ENCODE results near the gene PTPRM.

Gene PTPRM

DNA sequence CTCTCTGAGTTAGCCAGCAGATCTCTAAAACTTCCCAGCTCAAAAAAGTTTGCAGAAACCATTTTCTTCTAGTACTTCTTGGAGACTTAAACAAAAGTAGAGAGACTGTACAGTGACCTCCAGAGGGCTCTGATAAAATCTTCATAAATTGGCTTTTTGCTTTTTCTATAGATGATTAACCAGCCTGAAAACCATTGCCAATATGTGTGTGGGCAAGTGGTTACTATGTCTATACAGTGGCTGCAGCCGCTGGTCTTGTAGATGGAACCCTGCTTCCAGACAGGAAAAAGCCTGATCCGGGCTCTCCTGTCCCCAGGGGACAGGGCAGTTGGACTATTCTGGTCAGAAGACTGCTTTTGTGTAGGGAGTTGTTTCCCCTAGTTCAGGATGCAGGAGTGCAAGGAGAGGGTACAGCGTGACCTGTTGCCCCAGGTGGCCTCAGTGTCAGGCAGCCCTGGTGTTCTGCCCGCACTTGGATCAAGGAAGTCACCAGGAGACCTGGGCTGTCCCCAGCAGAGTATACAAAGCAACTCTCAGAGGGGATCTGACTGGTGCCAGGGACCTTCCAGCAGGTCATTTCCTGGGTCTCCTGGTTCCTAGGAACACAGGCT lies 7.3 kb upstream of the PTPRM start:
- TF ChIP-seq ZNF565 (CRISPR knock-in tag; conservative IDR thresholded peaks at IDR 0.05; ENCODE audit: low read depth) (no peak), ISL1 (CRISPR knock-in tag; IDR thresholded peaks at IDR 0.05) (no peak), GLIS3 (CRISPR knock-in tag; IDR thresholded peaks at IDR 0.05) (no peak), PPARA (CRISPR knock-in tag; IDR thresholded peaks at IDR 0.05; ENCODE audit: borderline replicate concordance) (no peak), TSHZ2 (CRISPR knock-in tag; IDR thresholded peaks at IDR 0.05) (no peak), TCF4 (CRISPR knock-in tag; IDR thresholded peaks at IDR 0.05; ENCODE audit: borderline replicate concordance) (no peak), ZFP3 (CRISPR knock-in tag; IDR thresholded peaks at IDR 0.05) (no peak), ZC3H10 (CRISPR knock-in tag; IDR thresholded peaks at IDR 0.05) (no peak), ARNTL (CRISPR knock-in tag; IDR thresholded peaks at IDR 0.05; ENCODE audit: borderline replicate concordance, low read depth) (no peak), ZFP30 (CRISPR knock-in tag; IDR thresholded peaks at IDR 0.05) (no peak)
- TF ChIP-seq, protein P1, sequence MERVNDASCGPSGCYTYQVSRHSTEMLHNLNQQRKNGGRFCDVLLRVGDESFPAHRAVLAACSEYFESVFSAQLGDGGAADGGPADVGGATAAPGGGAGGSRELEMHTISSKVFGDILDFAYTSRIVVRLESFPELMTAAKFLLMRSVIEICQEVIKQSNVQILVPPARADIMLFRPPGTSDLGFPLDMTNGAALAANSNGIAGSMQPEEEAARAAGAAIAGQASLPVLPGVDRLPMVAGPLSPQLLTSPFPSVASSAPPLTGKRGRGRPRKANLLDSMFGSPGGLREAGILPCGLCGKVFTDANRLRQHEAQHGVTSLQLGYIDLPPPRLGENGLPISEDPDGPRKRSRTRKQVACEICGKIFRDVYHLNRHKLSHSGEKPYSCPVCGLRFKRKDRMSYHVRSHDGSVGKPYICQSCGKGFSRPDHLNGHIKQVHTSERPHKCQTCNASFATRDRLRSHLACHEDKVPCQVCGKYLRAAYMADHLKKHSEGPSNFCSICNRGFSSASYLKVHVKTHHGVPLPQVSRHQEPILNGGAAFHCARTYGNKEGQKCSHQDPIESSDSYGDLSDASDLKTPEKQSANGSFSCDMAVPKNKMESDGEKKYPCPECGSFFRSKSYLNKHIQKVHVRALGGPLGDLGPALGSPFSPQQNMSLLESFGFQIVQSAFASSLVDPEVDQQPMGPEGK (CRISPR knock-in tag; IDR thresholded peaks at IDR 0.05; ENCODE audit: borderline replicate concordance), result no peak
- TF ChIP-seq, protein P2, sequence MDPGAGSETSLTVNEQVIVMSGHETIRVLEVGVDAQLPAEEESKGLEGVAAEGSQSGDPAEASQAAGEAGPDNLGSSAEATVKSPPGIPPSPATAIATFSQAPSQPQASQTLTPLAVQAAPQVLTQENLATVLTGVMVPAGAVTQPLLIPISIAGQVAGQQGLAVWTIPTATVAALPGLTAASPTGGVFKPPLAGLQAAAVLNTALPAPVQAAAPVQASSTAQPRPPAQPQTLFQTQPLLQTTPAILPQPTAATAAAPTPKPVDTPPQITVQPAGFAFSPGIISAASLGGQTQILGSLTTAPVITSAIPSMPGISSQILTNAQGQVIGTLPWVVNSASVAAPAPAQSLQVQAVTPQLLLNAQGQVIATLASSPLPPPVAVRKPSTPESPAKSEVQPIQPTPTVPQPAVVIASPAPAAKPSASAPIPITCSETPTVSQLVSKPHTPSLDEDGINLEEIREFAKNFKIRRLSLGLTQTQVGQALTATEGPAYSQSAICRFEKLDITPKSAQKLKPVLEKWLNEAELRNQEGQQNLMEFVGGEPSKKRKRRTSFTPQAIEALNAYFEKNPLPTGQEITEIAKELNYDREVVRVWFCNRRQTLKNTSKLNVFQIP (CRISPR knock-in tag; IDR thresholded peaks at IDR 0.05; ENCODE audit: borderline replicate concordance, low read depth), result no peak
- TF ChIP-seq, protein P3, sequence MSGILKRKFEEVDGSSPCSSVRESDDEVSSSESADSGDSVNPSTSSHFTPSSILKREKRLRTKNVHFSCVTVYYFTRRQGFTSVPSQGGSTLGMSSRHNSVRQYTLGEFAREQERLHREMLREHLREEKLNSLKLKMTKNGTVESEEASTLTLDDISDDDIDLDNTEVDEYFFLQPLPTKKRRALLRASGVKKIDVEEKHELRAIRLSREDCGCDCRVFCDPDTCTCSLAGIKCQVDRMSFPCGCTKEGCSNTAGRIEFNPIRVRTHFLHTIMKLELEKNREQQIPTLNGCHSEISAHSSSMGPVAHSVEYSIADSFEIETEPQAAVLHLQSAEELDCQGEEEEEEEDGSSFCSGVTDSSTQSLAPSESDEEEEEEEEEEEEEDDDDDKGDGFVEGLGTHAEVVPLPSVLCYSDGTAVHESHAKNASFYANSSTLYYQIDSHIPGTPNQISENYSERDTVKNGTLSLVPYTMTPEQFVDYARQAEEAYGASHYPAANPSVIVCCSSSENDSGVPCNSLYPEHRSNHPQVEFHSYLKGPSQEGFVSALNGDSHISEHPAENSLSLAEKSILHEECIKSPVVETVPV (CRISPR knock-in tag; IDR thresholded peaks at IDR 0.05), result no peak
- TF ChIP-seq, protein P4, sequence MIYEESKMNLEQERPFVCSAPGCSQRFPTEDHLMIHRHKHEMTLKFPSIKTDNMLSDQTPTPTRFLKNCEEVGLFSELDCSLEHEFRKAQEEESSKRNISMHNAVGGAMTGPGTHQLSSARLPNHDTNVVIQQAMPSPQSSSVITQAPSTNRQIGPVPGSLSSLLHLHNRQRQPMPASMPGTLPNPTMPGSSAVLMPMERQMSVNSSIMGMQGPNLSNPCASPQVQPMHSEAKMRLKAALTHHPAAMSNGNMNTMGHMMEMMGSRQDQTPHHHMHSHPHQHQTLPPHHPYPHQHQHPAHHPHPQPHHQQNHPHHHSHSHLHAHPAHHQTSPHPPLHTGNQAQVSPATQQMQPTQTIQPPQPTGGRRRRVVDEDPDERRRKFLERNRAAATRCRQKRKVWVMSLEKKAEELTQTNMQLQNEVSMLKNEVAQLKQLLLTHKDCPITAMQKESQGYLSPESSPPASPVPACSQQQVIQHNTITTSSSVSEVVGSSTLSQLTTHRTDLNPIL (CRISPR knock-in tag; IDR thresholded peaks at IDR 0.05; ENCODE audit: low read depth), result no peak
- ATAC-seq, result no peak

GRCh38 chr18:7561909-7562460 lies 5.1 kb upstream of the PTPRM start:
- no peak for ATAC-seq
- TF ChIP-seq ZFP30 (CRISPR knock-in tag; IDR thresholded peaks at IDR 0.05) (no peak), BACH2 (CRISPR knock-in tag; IDR thresholded peaks at IDR 0.05; ENCODE audit: borderline replicate concordance) (no peak), TCF4 (CRISPR knock-in tag; IDR thresholded peaks at IDR 0.05; ENCODE audit: borderline replicate concordance) (no peak), ZNF565 (CRISPR knock-in tag; conservative IDR thresholded peaks at IDR 0.05; ENCODE audit: low read depth) (no peak), PPARA (CRISPR knock-in tag; IDR thresholded peaks at IDR 0.05; ENCODE audit: borderline replicate concordance) (no peak), ARNTL (CRISPR knock-in tag; IDR thresholded peaks at IDR 0.05; ENCODE audit: borderline replicate concordance, low read depth) (no peak), GLIS3 (CRISPR knock-in tag; IDR thresholded peaks at IDR 0.05) (no peak), ZNF70 (CRISPR knock-in tag; IDR thresholded peaks at IDR 0.05) (no peak), TSHZ2 (CRISPR knock-in tag; IDR thresholded peaks at IDR 0.05) (no peak), CSDC2 (CRISPR knock-in tag; IDR thresholded peaks at IDR 0.05) (no peak), ZNF8 (CRISPR knock-in tag; IDR thresholded peaks at IDR 0.05) (no peak)
- TF ChIP-seq, protein P3 (CRISPR knock-in tag; IDR thresholded peaks at IDR 0.05), result no peak

Measured in SK-N-SH treated with all-trans-retinoic acid at 6 μM for 48 hours (cell line).